SK-N-SH (cell line): ENCODE measurements around the gene ASIC3. TPM values are rescaled to one million over a fixed set of nuclear protein-coding genes. Genes with fewer than 3 reads are reported as not detected.

Source experiments
- CTCF ChIA-PET: fragments of 300-600, 350-600 bp; formaldehyde crosslinking; extraction: SDS; loops from one replicate; lab custom pipeline; 2021; lab: Yijun Ruan, JAX
- POLR2A ChIA-PET: fragments of 350-600 bp; sonication (Branson Sonifier 250); formaldehyde crosslinking; extraction: SDS; loops from one replicate; lab custom pipeline; 2020; ENCODE audit warnings: antibody characterized with exemption, inconsistent platforms; lab: Yijun Ruan, JAX
- DNase-seq: peaks from one replicate; pipeline ENCODE4 v3.0.0; 2012
- H2AFZ ChIP-seq: fragments of 200-600 bp; sonication (generic); 2 replicates; pipeline ENCODE4 v1.8.1; 2016; ENCODE audit warnings: antibody characterized with exemption, mild to moderate bottlenecking, low read depth
- H3F3A ChIP-seq: fragments of 200-600 bp; sonication (generic); replicated peaks from 2 replicates; pipeline ENCODE3; 2016; ENCODE audit warnings: antibody characterized with exemption, mild to moderate bottlenecking; ENCODE audit not compliant: insufficient read depth
- H3K27ac ChIP-seq, 2 experiments: fragments of 200-500 bp in 1 of 2; fragments of 200-600 bp in 1 of 2; sonication (Bioruptor generic) in 1 of 2; sonication (generic), shearing (Covaris generic) in 1 of 2; 2 replicates each; pipeline versions ENCODE4 v1.5.1 to v1.6.1; 2014 to 2016; ENCODE audit warnings: low read depth in 2 of 2, inconsistent platforms in 1 of 2, low read length in 1 of 2, mild to moderate bottlenecking in 1 of 2, mixed read lengths in 1 of 2
- H3K27me3 ChIP-seq: fragments of 200-600 bp; sonication (generic), shearing (Covaris generic); 2 replicates; pipeline ENCODE4 v1.6.1; 2016; ENCODE audit warnings: mixed run types; ENCODE audit not compliant: insufficient read depth
- H3K36me3 ChIP-seq, 2 experiments: fragments of 200-500 bp in 1 of 2; fragments of 200-600 bp in 1 of 2; sonication (Bioruptor generic) in 1 of 2; sonication (generic) in 1 of 2; replicated peaks in 1 of 2; 2 replicates each; pipeline versions ENCODE3 to v1.5.1; 2014 to 2016; ENCODE audit warnings: low read length in 1 of 2, mild to moderate bottlenecking in 1 of 2; ENCODE audit not compliant: insufficient read depth in 2 of 2, control insufficient read depth in 1 of 2
- H3K4me1 ChIP-seq, 2 experiments: fragments of 200-500 bp in 1 of 2; fragments of 200-600 bp in 1 of 2; sonication (Bioruptor generic) in 1 of 2; sonication (generic), shearing (Covaris generic) in 1 of 2; 2 replicates each; pipeline versions ENCODE4 v1.5.1 to v1.6.1; 2014 to 2016; ENCODE audit warnings: low read depth in 1 of 2, low read length in 1 of 2, mixed run types in 1 of 2; ENCODE audit not compliant: insufficient read depth in 2 of 2, control insufficient read depth in 1 of 2
- H3K4me2 ChIP-seq: fragments of 200-600 bp; sonication (generic), shearing (Covaris generic); 2 replicates; pipeline ENCODE4 v1.6.1; 2017; ENCODE audit warnings: mixed run types
- H3K4me3 ChIP-seq, 2 experiments: fragments of 200-500 bp in 1 of 2; fragments of 200-600 bp in 1 of 2; sonication (Bioruptor generic) in 1 of 2; sonication (generic), shearing (Covaris generic) in 1 of 2; 2 replicates each; pipeline versions ENCODE4 v1.5.1 to v1.8.1; 2014 to 2016; ENCODE audit warnings: low read depth in 2 of 2, inconsistent platforms in 1 of 2, low read length in 1 of 2, mild to moderate bottlenecking in 1 of 2, mixed read lengths in 1 of 2, moderate library complexity in 1 of 2
- H3K79me2 ChIP-seq: fragments of 200-600 bp; sonication (generic); 2 replicates; pipeline ENCODE4 v1.8.1; 2017; ENCODE audit warnings: mild to moderate bottlenecking; ENCODE audit not compliant: insufficient read depth
- H3K9ac ChIP-seq: fragments of 200-600 bp; sonication (generic); 2 replicates; pipeline ENCODE4 v1.6.1; 2017; ENCODE audit warnings: mixed run types
- H3K9me2 ChIP-seq: fragments of 200-600 bp; sonication (generic); 2 replicates; pipeline ENCODE4 v1.6.1; 2017; ENCODE audit warnings: mixed run types
- H3K9me3 ChIP-seq: fragments of 200-600 bp; sonication (generic); 2 replicates; pipeline ENCODE4 v1.6.1; 2017; ENCODE audit warnings: mixed run types, mild to moderate bottlenecking, moderate library complexity
- H4K20me1 ChIP-seq: fragments of 200-600 bp; sonication (generic); 2 replicates; pipeline ENCODE4 v1.6.1; 2017; ENCODE audit warnings: mild to moderate bottlenecking, mixed run types; ENCODE audit not compliant: insufficient read depth
- EP300 ChIP-seq, 2 experiments: IDR thresholded peaks; 2 replicates each; pipeline versions ENCODE4 v1.4.0 to v1.6.1; 2012; ENCODE audit warnings: borderline replicate concordance in 1 of 2, low read depth in 1 of 2, low read length in 1 of 2
- EZH2phosphoT487 ChIP-seq: fragments of 200-600 bp; sonication (generic); IDR thresholded peaks from 2 replicates; pipeline ENCODE4 v1.6.1; 2017; ENCODE audit warnings: low read depth, mixed run types, mild to moderate bottlenecking, antibody characterized with exemption, moderate library complexity, borderline replicate concordance
- FOSL2 ChIP-seq: IDR thresholded peaks from 2 replicates; pipeline ENCODE4 v1.4.0; 2012; ENCODE audit warnings: low read depth, mild to moderate bottlenecking, moderate library complexity, borderline replicate concordance
- FOXJ3 ChIP-seq: sonication (generic); formaldehyde crosslinking; IDR thresholded peaks from 2 replicates; pipeline ENCODE4 v1.5.1; 2020; ENCODE audit warnings: mild to moderate bottlenecking, missing genetic modification reagents
- GATA2 ChIP-seq: sonication (generic); formaldehyde crosslinking; IDR thresholded peaks from 2 replicates; pipeline ENCODE4 v1.5.0; 2020; ENCODE audit warnings: mild to moderate bottlenecking, missing genetic modification reagents
- JUND ChIP-seq: IDR thresholded peaks from 2 replicates; pipeline ENCODE4 v1.4.0; 2012
- MXI1 ChIP-seq: IDR thresholded peaks from 2 replicates; pipeline ENCODE4 v1.6.1; 2012; ENCODE audit warnings: mild to moderate bottlenecking, low read depth, low read length, improper control_type of control experiment
- NRF1 ChIP-seq: IDR thresholded peaks from 2 replicates; pipeline ENCODE4 v1.6.1; 2012; ENCODE audit warnings: low read depth, mild to moderate bottlenecking, low read length
- POLR2AphosphoS5 ChIP-seq: IDR thresholded peaks from 2 replicates; pipeline ENCODE4 v1.6.1; 2012; ENCODE audit warnings: low read depth, low read length
- RFX5 ChIP-seq: IDR thresholded peaks from 2 replicates; pipeline ENCODE4 v1.6.1; 2012; ENCODE audit warnings: mild to moderate bottlenecking, improper control_type of control experiment, low read length
- USF1 ChIP-seq: IDR thresholded peaks from 2 replicates; pipeline ENCODE4 v1.4.0; 2012; ENCODE audit warnings: low read depth, borderline replicate concordance
- whole genome bisulfite sequencing: methylation state at CpG from one replicate; pipeline ENCODE4 v1.1.6; 2017; ENCODE audit warnings: low lambda C conversion rate; 5-methylcytosine and 5-hydroxymethylcytosine counted together
- polyA plus RNA-seq, 3 experiments: library from polyadenylated mRNA; depleted of rRNA; stranded (reverse); fragments of >200 nt; gene quantifications; 2 replicates each; pipeline ENCODE4 v1.2.3, GENCODE V29; 2012
- TF ChIP-seq, protein P1 (sequence below): IDR thresholded peaks from 2 replicates; pipeline ENCODE4 v1.4.0; 2012; ENCODE audit warnings: low read depth
- TF ChIP-seq, protein P2 (sequence below): fragments of 150-350 bp; IDR thresholded peaks from 2 replicates; pipeline ENCODE4 v1.6.1; 2016; ENCODE audit warnings: mild to moderate bottlenecking, low read depth, low read length

ASIC3 gene
- polyA plus RNA-seq, 1 of the 3 experiments (the other 2 are of a cell fraction): 4.5 TPM

GRCh38 chr7:151099486-151100211 lies 51.3 kb downstream of the ASIC3 start:
- POLR2A ChIA-PET: no interaction called here
- Histone ChIP-seq H3K4me2 (no peak overlapping the region), H3K36me3 (peaks cover 0 to 7% of the 10 kb centered on the region in 2 experiments), H3K9me3 (no peaks in the 10 kb centered on the region), H4K20me1 (peaks cover 95% of the 10 kb centered on the region), H3K27ac (no peak overlapping the region), H3K79me2 (peaks cover 99% of the 10 kb centered on the region), H3K9me2 (no peaks in the 10 kb centered on the region), H3K27me3 (no peaks in the 10 kb centered on the region), H3F3A (peaks cover 28% of the 10 kb centered on the region), H3K9ac (no peak overlapping the region), H3K4me1 (peaks cover 3 to 4% of the 10 kb centered on the region in 2 experiments; a peak in 1 of 4 replicates), H2AFZ (no peak overlapping the region), H3K4me3 (no peak overlapping the region)
- CTCF ChIA-PET: interaction anchor here (4.8 to 18.7 kb wide), 2 partner anchors 13 to 14 kb away, joined by 54 to 474 read pairs; partner anchors contain the start of genes AGAP3, FASTK and TMUB1
- DNase-seq: no peak
- TF ChIP-seq MXI1 (no peak), RFX5 (no peak), POLR2AphosphoS5 (no peak)
- TF ChIP-seq, protein P1, sequence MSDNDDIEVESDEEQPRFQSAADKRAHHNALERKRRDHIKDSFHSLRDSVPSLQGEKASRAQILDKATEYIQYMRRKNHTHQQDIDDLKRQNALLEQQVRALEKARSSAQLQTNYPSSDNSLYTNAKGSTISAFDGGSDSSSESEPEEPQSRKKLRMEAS: no peak
- WGBS: 92% methylated on average over 16 of the region's 20 CpGs

DNA sequence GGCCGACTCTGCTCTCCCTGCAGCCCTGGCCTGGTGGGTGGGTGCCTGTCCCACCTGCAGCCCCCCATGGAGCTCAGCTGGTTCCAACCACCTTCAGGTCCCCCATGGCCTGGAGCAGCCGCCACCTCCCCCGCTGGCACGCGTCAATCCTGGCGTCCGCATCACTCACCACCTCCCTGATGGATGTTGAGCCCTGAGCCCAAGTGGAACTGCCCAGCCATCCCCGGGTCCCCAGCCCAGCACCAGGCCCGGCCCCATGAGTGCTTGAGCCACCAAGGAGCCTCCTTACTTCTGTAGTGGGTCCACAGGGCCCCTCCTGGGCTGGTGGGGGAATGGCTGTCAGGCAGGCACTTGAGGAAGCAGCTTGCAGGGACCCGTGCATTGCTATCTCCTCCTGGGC lies 52.6 kb downstream of the ASIC3 start:
- Histone ChIP-seq H3K4me1 (peaks cover under 1 to 7% of the 10 kb centered on the region in 2 experiments; a peak in 2 of 4 replicates), H3K9me2 (no peaks in the 10 kb centered on the region), H3K79me2 (peaks cover 94% of the 10 kb centered on the region), H3F3A (peaks cover 24% of the 10 kb centered on the region), H3K9ac (no peak overlapping the region), H4K20me1 (peaks cover 95% of the 10 kb centered on the region), H3K9me3 (no peaks in the 10 kb centered on the region), H2AFZ (no peak overlapping the region), H3K27ac (no peak overlapping the region), H3K4me3 (no peak overlapping the region), H3K4me2 (no peak overlapping the region), H3K27me3 (no peaks in the 10 kb centered on the region), H3K36me3 (peaks cover 0 to 7% of the 10 kb centered on the region in 2 experiments)
- ChIA-PET POLR2A (no interaction called here), CTCF (interaction anchor here (0.7 to 18.7 kb wide), 4 partner anchors 12 to 138 kb away, joined by 3 to 474 read pairs (median 28); partner anchors contain the start of genes ABCB8, AGAP3, FASTK and TMUB1)
- no peak for TF ChIP-seq FOXJ3 (CRISPR knock-in tag)
- no peak for TF ChIP-seq FOSL2
- TF ChIP-seq NRF1: no peak
- no peak for TF ChIP-seq EZH2phosphoT487
- TF ChIP-seq, protein P1: no peak
- TF ChIP-seq RFX5: no peak
- TF ChIP-seq GATA2 (CRISPR knock-in tag): no peak
- TF ChIP-seq USF1: no peak
- TF ChIP-seq EP300 (IDR thresholded peaks at IDR 0.05; ENCODE audit: borderline replicate concordance in 1 of 2, low read depth in 1 of 2, low read length in 1 of 2): no peak
- TF ChIP-seq, protein P2, sequence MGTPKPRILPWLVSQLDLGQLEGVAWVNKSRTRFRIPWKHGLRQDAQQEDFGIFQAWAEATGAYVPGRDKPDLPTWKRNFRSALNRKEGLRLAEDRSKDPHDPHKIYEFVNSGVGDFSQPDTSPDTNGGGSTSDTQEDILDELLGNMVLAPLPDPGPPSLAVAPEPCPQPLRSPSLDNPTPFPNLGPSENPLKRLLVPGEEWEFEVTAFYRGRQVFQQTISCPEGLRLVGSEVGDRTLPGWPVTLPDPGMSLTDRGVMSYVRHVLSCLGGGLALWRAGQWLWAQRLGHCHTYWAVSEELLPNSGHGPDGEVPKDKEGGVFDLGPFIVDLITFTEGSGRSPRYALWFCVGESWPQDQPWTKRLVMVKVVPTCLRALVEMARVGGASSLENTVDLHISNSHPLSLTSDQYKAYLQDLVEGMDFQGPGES: no peak
- no peak for TF ChIP-seq JUND
- TF ChIP-seq POLR2AphosphoS5: no peak
- no peak for DNase-seq
- WGBS: 97% methylated on average over 10 of the region's 10 CpGs
